ENCODE data around the gene ANXA8. TPM values are rescaled to one million over a fixed set of nuclear protein-coding genes. Genes with fewer than 3 reads are reported as not detected.

ANXA8 gene
- total RNA-seq, 1 experiment from 2014 or later = 2.5 TPM

DNA sequence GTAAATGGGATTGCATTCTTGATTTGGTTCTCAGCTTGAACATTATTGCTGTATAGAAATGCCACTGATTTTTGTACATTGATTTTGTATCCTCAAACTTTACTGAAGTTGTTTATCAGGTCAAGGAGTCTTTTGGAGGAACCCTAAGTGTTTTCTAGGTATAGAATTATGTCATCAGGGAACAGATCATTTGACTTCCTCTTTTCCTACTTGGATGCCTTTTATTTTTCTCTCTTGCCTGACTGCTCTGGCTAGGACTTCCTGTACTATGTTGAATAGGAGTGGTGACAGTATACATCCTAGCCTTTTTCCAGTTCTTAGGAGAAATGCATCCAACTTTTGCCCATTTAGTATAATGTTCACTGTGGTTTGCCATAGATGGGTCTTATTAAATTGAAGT, 48.8 kb downstream of the ANXA8 start:
- no peaks in the 10 kb centered on the region for H3K36me3 ChIP-seq
- no peak overlapping the region for H3K4me3 ChIP-seq
- H3K27me3 ChIP-seq = peaks cover 2% of the 10 kb centered on the region
- peaks cover 10% of the 10 kb centered on the region for H3K9me3 ChIP-seq
- no peak for DNase-seq

DNA sequence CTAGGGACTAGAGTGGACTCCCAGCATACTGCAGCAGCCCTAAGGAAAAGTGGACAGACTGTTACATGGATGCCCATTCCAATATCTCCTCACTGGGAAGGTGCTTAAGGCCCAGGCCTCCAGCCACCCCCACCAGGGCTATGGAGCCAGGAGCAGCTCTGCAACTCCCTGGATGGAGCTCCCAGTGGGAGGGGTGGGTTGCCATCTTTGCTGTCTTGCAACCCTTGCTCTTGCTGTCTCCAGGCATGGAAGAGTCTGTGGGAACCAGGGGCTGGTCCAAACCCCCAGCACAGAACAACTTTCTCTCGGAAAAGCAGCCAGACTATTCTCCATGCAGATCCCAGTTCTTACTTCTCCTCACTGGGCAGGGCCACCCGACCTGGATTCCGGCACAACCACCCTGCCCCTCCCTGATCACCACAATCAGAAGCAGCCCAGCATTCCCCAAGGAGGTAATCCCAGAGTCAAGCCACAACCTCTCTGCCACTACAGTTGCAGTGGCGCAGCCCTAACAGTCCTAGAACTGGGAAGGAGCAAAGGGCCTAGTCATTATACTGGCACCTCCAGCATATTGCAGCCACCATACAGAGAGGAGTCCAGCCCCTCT, 58.0 kb downstream of the ANXA8 start:
- H3K9me3 ChIP-seq = no peaks in the 10 kb centered on the region
- no peaks in the 10 kb centered on the region for H3K36me3 ChIP-seq
- no peak overlapping the region for H3K4me3 ChIP-seq
- DNase-seq = no peak
- no peaks in the 10 kb centered on the region for H3K27me3 ChIP-seq

DNA sequence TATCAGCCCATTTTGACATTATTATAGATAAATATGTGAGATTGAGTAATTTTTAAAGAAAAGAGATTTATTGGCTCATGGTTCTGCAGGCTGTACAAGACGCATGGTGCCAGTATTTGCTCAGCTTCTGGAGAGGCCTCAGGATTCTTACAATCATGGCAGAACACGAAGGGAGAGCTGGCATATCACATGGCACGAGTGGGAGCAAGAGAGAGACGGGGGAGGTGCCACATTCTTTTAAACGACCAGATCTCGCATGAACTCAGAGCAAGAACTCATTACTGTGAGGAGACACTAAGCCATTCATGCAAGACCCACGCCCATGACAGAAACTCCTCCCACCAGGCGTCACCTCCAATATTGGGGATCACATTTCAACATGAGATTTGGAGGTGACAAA, 59.7 kb downstream of the ANXA8 start:
- Histone ChIP-seq H3K4me3 (no peak overlapping the region), H3K36me3 (no peaks in the 10 kb centered on the region), H3K27me3 (no peaks in the 10 kb centered on the region), H3K9me3 (no peaks in the 10 kb centered on the region)
- no peak for DNase-seq

DNA sequence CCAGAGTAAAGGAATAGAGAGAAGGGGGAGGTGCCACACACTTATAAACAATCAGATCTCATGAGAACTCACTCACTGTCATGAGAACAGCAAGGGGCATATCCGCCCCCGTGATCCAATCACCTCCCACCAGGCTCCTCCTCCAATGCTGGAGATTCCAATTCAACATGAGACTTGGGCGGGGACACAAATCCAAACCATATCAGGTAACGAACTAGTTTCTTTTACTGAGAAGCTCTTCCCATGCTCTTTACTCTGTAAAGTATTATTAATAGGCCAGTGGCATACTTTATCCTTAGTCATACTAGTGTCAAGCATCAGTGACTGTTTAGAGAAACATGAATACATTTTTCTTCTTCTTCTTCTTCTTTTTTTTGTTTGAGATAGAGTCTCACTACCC, 60.4 kb downstream of the ANXA8 start:
- H3K27me3 ChIP-seq = no peaks in the 10 kb centered on the region
- no peak overlapping the region for H3K4me3 ChIP-seq
- no peaks in the 10 kb centered on the region for H3K36me3 ChIP-seq
- H3K9me3 ChIP-seq = no peaks in the 10 kb centered on the region
- no peak for DNase-seq

DNA sequence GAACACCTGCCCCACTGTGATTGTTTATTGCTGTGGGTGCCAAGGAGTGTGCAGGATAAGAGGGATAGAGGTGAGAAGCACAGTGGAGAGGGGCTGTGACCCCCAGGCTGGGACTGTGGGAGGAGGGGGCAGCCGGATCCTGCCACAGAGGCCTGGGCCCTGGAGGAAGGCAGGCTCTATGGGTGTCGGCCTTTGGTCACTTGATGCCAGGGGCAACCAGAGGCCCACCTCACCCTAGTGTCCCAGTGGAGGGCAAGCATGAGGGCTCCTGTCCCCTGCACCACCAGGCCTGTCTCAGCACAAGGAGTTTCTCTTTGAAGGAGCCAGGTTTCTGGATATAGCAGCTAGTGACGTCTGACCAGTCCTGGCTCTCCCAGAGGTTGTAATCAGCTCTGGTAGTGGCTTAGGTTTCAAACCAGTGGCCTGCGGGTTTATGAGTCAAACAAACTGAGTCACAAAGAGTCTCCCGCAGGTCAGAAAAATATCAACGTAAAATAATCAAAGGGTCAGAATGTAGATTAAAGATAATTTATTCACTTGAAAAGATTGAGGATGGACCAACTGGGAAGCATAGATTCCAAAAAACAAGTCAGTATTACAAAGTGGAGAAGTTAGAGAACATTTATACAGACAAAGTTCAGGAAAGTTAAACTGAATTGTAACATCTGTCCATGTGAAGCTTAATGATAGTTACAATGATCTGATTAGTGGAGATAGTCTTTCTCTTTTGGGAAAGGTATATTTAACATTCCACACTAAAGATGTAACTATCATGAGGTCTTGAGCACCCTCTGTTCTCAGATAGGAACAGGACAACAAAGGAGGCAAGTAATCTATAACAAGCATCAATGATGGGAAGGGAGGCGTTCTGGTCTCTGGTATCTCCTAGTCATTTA, 62.6 kb downstream of the ANXA8 start:
- Histone ChIP-seq H3K27me3 (no peaks in the 10 kb centered on the region), H3K4me3 (no peak overlapping the region), H3K36me3 (no peaks in the 10 kb centered on the region), H3K9me3 (no peaks in the 10 kb centered on the region)
- peak; percentile 75 for DNase-seq

DNA sequence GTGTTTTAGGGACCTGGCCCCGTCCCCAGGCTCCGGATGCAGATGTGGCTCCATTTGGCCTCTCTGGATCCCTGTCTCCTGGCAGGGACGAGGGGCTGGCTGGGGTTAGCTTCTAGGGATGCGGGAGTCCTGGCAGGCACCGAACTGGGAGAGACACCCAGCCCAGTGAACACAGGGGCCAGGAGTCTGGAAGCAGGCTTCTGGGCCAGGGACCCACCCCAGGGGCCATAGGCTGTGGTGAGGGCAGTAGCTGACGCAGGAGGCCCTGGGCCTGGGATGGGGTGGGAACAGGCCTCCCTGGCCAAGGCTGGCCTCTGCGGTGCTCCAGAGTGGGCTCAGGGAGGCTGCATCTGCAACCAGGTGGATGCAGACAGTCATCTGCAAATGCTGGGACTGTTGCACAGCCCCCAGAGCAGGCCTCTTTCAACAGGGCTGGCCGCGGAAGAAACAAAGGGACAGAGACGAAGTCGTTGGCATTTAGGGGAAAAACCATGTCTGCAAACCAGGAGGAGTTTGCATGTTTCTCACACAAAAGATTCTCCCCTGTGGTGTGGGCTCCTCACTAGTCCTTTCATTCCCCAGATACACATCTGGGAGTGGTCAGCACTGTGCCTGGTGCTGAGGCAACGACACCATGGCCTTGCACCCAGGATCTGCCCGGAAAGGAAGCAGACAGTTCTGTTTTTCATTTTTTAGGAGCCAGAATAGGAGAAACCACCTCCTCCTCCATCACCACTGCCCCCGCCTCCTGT, 63.4 kb downstream of the ANXA8 start:
- no peaks in the 10 kb centered on the region for H3K9me3 ChIP-seq
- DNase-seq = no peak

DNA sequence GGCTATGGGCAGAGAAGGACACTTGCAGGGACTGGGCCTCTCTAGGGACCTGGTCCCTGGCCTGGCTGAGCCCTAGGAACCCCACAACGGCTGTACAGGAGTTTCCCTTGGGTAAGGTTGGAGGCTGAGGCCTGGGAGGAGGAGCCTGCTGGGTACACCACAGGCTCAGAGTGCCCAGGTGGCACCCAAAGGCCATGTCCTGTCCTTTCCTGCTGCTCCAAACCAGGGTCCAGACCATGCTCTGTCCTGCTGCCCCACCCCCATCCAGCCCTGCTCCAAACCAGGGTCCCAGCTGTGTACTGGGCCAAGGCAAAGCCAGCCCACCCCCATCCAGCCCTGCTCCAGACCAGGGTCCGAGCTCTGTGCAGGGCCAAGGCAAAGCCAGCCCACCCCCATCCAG, 64.5 kb downstream of the ANXA8 start:
- H3K27me3 ChIP-seq = no peaks in the 10 kb centered on the region
- DNase-seq = no peak
- H3K36me3 ChIP-seq = no peaks in the 10 kb centered on the region
- H3K9me3 ChIP-seq = no peaks in the 10 kb centered on the region
- H3K4me3 ChIP-seq = no peak overlapping the region

More for the DNA sequence above, 63.4 kb downstream of the ANXA8 start:
- H3K36me3 ChIP-seq = no peaks in the 10 kb centered on the region
- H3K27me3 ChIP-seq = no peaks in the 10 kb centered on the region
- H3K4me3 ChIP-seq = no peak overlapping the region

DNA sequence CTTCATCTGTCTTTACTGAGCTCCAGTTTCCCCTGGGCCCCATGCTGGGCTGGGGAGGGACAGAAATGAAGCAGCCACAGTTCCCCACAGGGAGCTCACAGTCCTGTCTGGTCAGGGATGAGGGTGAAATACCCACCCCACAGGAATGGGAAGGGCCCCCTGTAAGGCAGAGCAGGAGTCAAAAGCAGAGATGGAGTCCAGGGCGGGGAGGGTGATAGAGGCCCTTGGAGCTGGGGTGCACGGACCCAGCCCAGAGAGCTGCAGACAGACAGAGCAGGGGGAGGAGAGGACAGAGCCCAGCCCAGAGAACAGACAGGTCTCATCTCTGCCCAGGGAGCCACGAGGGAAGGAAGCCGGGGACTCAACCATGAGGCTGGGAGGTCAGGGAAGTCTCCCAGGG, 64.9 kb downstream of the ANXA8 start:
- no peaks in the 10 kb centered on the region for H3K36me3 ChIP-seq
- H3K9me3 ChIP-seq = no peaks in the 10 kb centered on the region
- no peaks in the 10 kb centered on the region for H3K27me3 ChIP-seq
- H3K4me3 ChIP-seq = no peak overlapping the region
- no peak for DNase-seq

DNA sequence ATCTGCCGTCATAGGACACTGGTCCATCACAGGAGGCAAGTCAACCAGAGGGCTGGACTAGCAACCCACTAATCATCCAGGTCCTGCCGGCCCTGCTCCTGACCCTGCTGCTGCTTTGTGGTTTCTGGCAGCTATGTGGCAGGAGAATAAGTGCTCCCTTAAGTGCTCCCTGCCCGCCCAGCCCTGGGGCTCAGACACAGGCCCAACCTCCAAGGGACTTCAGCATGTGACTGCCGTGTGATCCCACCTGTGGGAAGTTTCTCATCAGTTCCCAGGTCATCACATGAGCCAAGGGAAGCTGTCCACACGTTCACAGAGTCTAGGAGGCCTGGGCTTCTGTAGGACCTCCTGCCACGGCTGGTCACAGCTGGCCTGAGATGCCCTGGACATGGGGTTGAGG, 65.6 kb downstream of the ANXA8 start:
- DNase-seq = no peak
- Histone ChIP-seq H3K27me3 (no peaks in the 10 kb centered on the region), H3K4me3 (no peak overlapping the region), H3K9me3 (no peaks in the 10 kb centered on the region), H3K36me3 (no peaks in the 10 kb centered on the region)

Other genes starting within 250 kb of the ANXA8 start
- gene GDF10, start 183.9 kb downstream of the ANXA8 start, total RNA-seq (2014; rRNA removed; shearing (Covaris generic); ENCODE audit: low replicate concordance) = not detected in 2 replicates
- gene GDF2, start 161.7 kb downstream of the ANXA8 start, total RNA-seq (2014; rRNA removed; shearing (Covaris generic); ENCODE audit: low replicate concordance) = not detected in 2 replicates
- gene RBP3, start 135.8 kb downstream of the ANXA8 start, total RNA-seq (2014; rRNA removed; shearing (Covaris generic); ENCODE audit: low replicate concordance) = not detected in 2 replicates
- 0.07 TPM in 1 of 2 replicates, not detected in the other for gene ZNF488, start 99.8 kb downstream of the ANXA8 start, total RNA-seq (2014; rRNA removed; shearing (Covaris generic); ENCODE audit: low replicate concordance)
- not detected in 2 replicates for gene FAM25G, start 7.6 kb upstream of the ANXA8 start, total RNA-seq (2014; rRNA removed; shearing (Covaris generic); ENCODE audit: low replicate concordance)
- 1.7 and 3.8 TPM in 2 replicates for gene AGAP9, start 39.5 kb upstream of the ANXA8 start, total RNA-seq (2014; rRNA removed; shearing (Covaris generic); ENCODE audit: low replicate concordance)